NB4 (cell line): ENCODE results near the gene NRIP1.

Experiments used
- CTCF ChIP-seq: IDR thresholded peaks from one replicate; pipeline ENCODE4 v1.5.1; 2012; ENCODE audit warnings: low read depth, low read length
- MYC ChIP-seq: IDR thresholded peaks from 2 replicates; pipeline ENCODE4 v1.6.1; 2011; ENCODE audit warnings: low read depth, low read length
- POLR2A ChIP-seq: IDR thresholded peaks from 2 replicates; pipeline ENCODE4 v1.6.1; 2011; ENCODE audit warnings: mild to moderate bottlenecking; ENCODE audit not compliant: insufficient read length; ENCODE audit errors: extremely low read depth

- TF ChIP-seq POLR2A: no peak
- TF ChIP-seq CTCF: no peak
- TF ChIP-seq MYC: no peak
Measured at GRCh38 chr21:15061747-15062605, 2.8 kb downstream of the NRIP1 start.
